Astrocyte (in vitro differentiated cells and primary cell): ENCODE measurements around the gene SOHLH2. TPM values are rescaled to one million over a fixed set of nuclear protein-coding genes. Genes with fewer than 3 reads are reported as not detected.

Experiments used
- DNase-seq: peaks from one replicate; pipeline ENCODE4 v3.0.0-alpha.2; 2010; ENCODE audit warnings: low read depth
- FAIRE-seq: peaks from 2 replicates; lab custom pipeline; 2011; peaks lifted over from hg19 to GRCh38; lab: Jason Lieb, UNC
- H2AFZ ChIP-seq: 2 replicates; pipeline ENCODE4 v1.6.0; 2012; ENCODE audit warnings: low read depth, low read length, inconsistent platforms
- H3K27ac ChIP-seq: 2 replicates; pipeline ENCODE4 v1.5.1; 2011; ENCODE audit warnings: low read depth, low read length, inconsistent platforms
- H3K27me3 ChIP-seq: 2 replicates; pipeline ENCODE4 v1.6.0; 2011; ENCODE audit warnings: low read length, inconsistent platforms; ENCODE audit not compliant: insufficient read depth
- H3K36me3 ChIP-seq: 2 replicates; pipeline ENCODE4 v1.5.1; 2011; ENCODE audit warnings: low read length, inconsistent platforms; ENCODE audit not compliant: insufficient read depth
- H3K4me1 ChIP-seq: 2 replicates; pipeline ENCODE4 v1.5.1; 2011; ENCODE audit warnings: low read length, inconsistent platforms; ENCODE audit not compliant: insufficient read depth
- H3K4me2 ChIP-seq: 2 replicates; pipeline ENCODE4 v1.6.0; 2012; ENCODE audit warnings: low read length, inconsistent platforms
- H3K4me3 ChIP-seq: 2 replicates; pipeline ENCODE4 v1.5.1; 2011; ENCODE audit warnings: low read depth, mild to moderate bottlenecking, low read length, inconsistent platforms; ENCODE audit not compliant: insufficient read depth
- H3K79me2 ChIP-seq: 2 replicates; pipeline ENCODE4 v1.6.0; 2012; ENCODE audit warnings: mild to moderate bottlenecking, low read length, inconsistent platforms; ENCODE audit not compliant: insufficient read depth
- H3K9ac ChIP-seq: 2 replicates; pipeline ENCODE4 v1.6.0; 2012; ENCODE audit warnings: mild to moderate bottlenecking, low read length, inconsistent platforms
- H3K9me3 ChIP-seq: 2 replicates; pipeline ENCODE4 v1.5.1; 2012; ENCODE audit warnings: low read depth, mild to moderate bottlenecking, low read length, inconsistent platforms; ENCODE audit not compliant: insufficient read depth
- H4K20me1 ChIP-seq: 2 replicates; pipeline ENCODE4 v1.6.0; 2012; ENCODE audit warnings: low read length, inconsistent platforms; ENCODE audit not compliant: insufficient read depth
- H3K27ac Mint-ChIP-seq: one replicate; pipeline ENCODE4 v1.8.0; 2021; ENCODE audit warnings: mild to moderate bottlenecking, mixed read lengths; ENCODE audit not compliant: unreplicated experiment
- H3K27me3 Mint-ChIP-seq: one replicate; pipeline ENCODE4 v1.8.0; 2021; ENCODE audit warnings: low read depth, mixed read lengths; ENCODE audit not compliant: unreplicated experiment
- H3K36me3 Mint-ChIP-seq: one replicate; pipeline ENCODE4 v1.8.0; 2021; ENCODE audit warnings: low read depth, mixed read lengths; ENCODE audit not compliant: unreplicated experiment
- H3K4me1 Mint-ChIP-seq: one replicate; pipeline ENCODE4 v1.8.0; 2021; ENCODE audit warnings: low read depth, mixed read lengths; ENCODE audit not compliant: unreplicated experiment
- H3K4me3 Mint-ChIP-seq: one replicate; pipeline ENCODE4 v1.8.0; 2021; ENCODE audit warnings: mild to moderate bottlenecking, moderate library complexity, mixed read lengths; ENCODE audit not compliant: unreplicated experiment
- H3K9me3 Mint-ChIP-seq: one replicate; pipeline ENCODE4 v1.8.0; 2021; ENCODE audit warnings: mild to moderate bottlenecking, mixed read lengths; ENCODE audit not compliant: unreplicated experiment
- EZH2 ChIP-seq: IDR thresholded peaks from 2 replicates; pipeline ENCODE4 v1.6.1; 2012; ENCODE audit warnings: mild to moderate bottlenecking, low read length, inconsistent platforms; ENCODE audit not compliant: insufficient read depth
- total RNA-seq: library from RNA; stranded (reverse); gene quantifications from 2 replicates; pipeline ENCODE4 v1.2.1, GENCODE V29; 2021
- TF ChIP-seq, protein P1 (sequence below): IDR thresholded peaks from 2 replicates; pipeline ENCODE4 v1.5.1; 2011; ENCODE audit warnings: low read depth, mild to moderate bottlenecking, inconsistent platforms, low read length, moderate library complexity; ENCODE audit not compliant: insufficient read depth

Gene SOHLH2
- total RNA-seq, 1 donor from 2014 or later: not detected

DNA sequence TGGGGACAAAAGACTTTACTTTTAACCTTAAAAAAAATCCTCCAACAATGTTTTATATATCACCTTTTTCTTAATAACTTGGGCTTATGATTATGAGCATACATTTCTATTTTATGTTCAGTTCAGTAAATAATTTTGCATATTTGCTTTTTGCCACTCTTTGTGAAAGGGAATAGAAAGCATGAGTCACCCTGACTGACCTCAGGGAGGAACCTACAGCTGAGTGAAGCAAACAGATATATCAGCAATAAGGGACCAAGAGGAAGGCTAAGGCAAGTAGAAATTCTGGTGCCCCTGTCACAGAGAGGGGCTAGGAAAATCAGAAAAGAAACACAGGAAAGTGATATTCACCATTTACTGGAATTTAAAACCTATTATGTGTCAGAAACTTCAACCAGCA is 37.2 kb upstream of the SOHLH2 start:
- no peaks in the 10 kb centered on the region for H3K27me3 ChIP-seq
- DNase-seq: no peak
- H4K20me1 ChIP-seq: no peaks in the 10 kb centered on the region
- no peak for FAIRE-seq
- H2AFZ ChIP-seq: no peak overlapping the region
- H3K79me2 ChIP-seq: no peaks in the 10 kb centered on the region
- H3K4me3 Mint-ChIP-seq: no peak overlapping the region
- no peak for TF ChIP-seq EZH2
- TF ChIP-seq, protein P1, sequence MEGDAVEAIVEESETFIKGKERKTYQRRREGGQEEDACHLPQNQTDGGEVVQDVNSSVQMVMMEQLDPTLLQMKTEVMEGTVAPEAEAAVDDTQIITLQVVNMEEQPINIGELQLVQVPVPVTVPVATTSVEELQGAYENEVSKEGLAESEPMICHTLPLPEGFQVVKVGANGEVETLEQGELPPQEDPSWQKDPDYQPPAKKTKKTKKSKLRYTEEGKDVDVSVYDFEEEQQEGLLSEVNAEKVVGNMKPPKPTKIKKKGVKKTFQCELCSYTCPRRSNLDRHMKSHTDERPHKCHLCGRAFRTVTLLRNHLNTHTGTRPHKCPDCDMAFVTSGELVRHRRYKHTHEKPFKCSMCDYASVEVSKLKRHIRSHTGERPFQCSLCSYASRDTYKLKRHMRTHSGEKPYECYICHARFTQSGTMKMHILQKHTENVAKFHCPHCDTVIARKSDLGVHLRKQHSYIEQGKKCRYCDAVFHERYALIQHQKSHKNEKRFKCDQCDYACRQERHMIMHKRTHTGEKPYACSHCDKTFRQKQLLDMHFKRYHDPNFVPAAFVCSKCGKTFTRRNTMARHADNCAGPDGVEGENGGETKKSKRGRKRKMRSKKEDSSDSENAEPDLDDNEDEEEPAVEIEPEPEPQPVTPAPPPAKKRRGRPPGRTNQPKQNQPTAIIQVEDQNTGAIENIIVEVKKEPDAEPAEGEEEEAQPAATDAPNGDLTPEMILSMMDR: no peak
- no peak overlapping the region for H3K9ac ChIP-seq
- H3K27ac ChIP-seq: no peak overlapping the region
- no peaks in the 10 kb centered on the region for H3K36me3 Mint-ChIP-seq
- H3K4me2 ChIP-seq: no peak overlapping the region
- no peak overlapping the region for H3K4me3 ChIP-seq
- no peaks in the 10 kb centered on the region for H3K4me1 ChIP-seq
- H3K27me3 Mint-ChIP-seq: no peaks in the 10 kb centered on the region
- peaks cover 2% of the 10 kb centered on the region for H3K9me3 Mint-ChIP-seq
- no peaks in the 10 kb centered on the region for H3K36me3 ChIP-seq
- peaks cover 3% of the 10 kb centered on the region for H3K9me3 ChIP-seq
- no peak overlapping the region for H3K27ac Mint-ChIP-seq
- no peaks in the 10 kb centered on the region for H3K4me1 Mint-ChIP-seq

DNA sequence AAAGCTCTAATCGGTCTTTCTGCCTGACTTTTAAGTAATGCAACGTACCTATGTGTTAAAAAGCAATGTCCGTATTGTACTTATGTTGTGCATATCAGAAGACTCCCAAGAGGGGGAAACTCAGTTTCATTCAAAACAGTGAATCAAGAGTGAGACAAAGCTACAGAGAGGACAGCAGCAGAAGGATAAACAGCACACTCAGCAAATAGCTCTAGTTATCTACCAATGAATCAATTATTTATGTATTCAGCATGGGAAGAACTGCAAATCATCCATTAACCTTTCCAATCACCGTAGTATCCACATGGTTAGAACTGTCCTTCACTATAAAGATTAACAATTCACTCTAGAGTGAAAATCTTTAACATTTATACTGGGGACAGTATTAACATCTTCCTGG is 36.7 kb upstream of the SOHLH2 start:
- Histone ChIP-seq H3K4me3 (no peak overlapping the region), H3K27me3 (no peaks in the 10 kb centered on the region), H3K4me1 (no peaks in the 10 kb centered on the region), H3K9ac (no peak overlapping the region), H3K9me3 (peaks cover 3% of the 10 kb centered on the region), H3K36me3 (no peaks in the 10 kb centered on the region), H2AFZ (no peak overlapping the region), H3K27ac (no peak overlapping the region), H3K4me2 (no peak overlapping the region), H3K79me2 (no peaks in the 10 kb centered on the region), H4K20me1 (no peaks in the 10 kb centered on the region)
- Mint-ChIP-seq H3K4me1 (no peaks in the 10 kb centered on the region), H3K27ac (no peak overlapping the region), H3K9me3 (no peaks in the 10 kb centered on the region), H3K36me3 (no peaks in the 10 kb centered on the region), H3K27me3 (no peaks in the 10 kb centered on the region), H3K4me3 (no peak overlapping the region)
- DNase-seq (no peak), FAIRE-seq (no peak)
- TF ChIP-seq, protein P1: no peak
- no peak for TF ChIP-seq EZH2

DNA sequence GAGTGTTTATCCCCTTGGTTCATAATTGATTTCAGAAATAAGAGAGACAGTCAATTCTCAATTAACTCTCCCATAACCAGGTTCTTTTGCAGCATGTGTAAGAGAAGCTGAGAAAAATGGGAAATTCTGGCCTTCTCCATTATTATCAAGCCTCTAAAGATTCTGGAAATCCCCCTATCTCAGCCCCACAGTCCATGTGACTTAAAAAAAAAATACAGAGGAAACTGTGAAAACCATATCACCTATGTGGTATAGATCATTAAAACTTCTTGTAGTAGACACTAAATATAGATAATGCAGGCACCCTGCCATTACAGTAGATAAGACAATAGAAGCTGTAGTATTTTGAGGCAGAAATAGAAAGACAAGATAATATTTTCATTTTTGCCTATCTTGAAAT is 34.3 kb upstream of the SOHLH2 start:
- Histone ChIP-seq H3K36me3 (no peaks in the 10 kb centered on the region), H3K4me1 (no peaks in the 10 kb centered on the region), H3K9me3 (peaks cover 3% of the 10 kb centered on the region), H3K9ac (no peak overlapping the region), H3K79me2 (no peaks in the 10 kb centered on the region), H3K27ac (no peak overlapping the region), H3K27me3 (no peaks in the 10 kb centered on the region), H2AFZ (no peak overlapping the region), H4K20me1 (no peaks in the 10 kb centered on the region), H3K4me2 (no peak overlapping the region), H3K4me3 (no peak overlapping the region)
- no peak overlapping the region for H3K4me3 Mint-ChIP-seq
- TF ChIP-seq, protein P1: no peak
- no peak for TF ChIP-seq EZH2
- no peak overlapping the region for H3K27ac Mint-ChIP-seq
- FAIRE-seq (no peak), DNase-seq (no peak)
- H3K9me3 Mint-ChIP-seq: no peaks in the 10 kb centered on the region
- no peaks in the 10 kb centered on the region for H3K27me3 Mint-ChIP-seq
- no peaks in the 10 kb centered on the region for H3K4me1 Mint-ChIP-seq
- no peaks in the 10 kb centered on the region for H3K36me3 Mint-ChIP-seq
